ENCODE measurements around the gene TMEM131L. TPM values are rescaled to one million over a fixed set of nuclear protein-coding genes. Genes with fewer than 3 reads are reported as not detected.

The TMEM131L gene
- total RNA-seq, 1 donor, result 9.0 TPM

GRCh38 chr4:153638999-153639398, 172.8 kb downstream of the TMEM131L start:
- no peaks in the 10 kb centered on the region for H3K79me2 ChIP-seq (ENCODE audit: insufficient read depth, low read length)
- no peak overlapping the region for H2AFZ ChIP-seq (ENCODE audit: low read length)
- H3K4me2 ChIP-seq (ENCODE audit: insufficient read depth, low read length), result no peak overlapping the region
- no peaks in the 10 kb centered on the region for H3K9me3 ChIP-seq (ENCODE audit: low read depth, low read length)
- no peak overlapping the region for H3K27ac ChIP-seq (ENCODE audit: low read depth, low read length)
- peaks cover 10% of the 10 kb centered on the region for H3K36me3 ChIP-seq (ENCODE audit: insufficient read depth, low read length)
- no peak overlapping the region for H3K4me3 ChIP-seq (ENCODE audit: insufficient read depth, low read length)
- no peaks in the 10 kb centered on the region for H3K4me1 ChIP-seq (ENCODE audit: insufficient read depth, low read length)
- no peaks in the 10 kb centered on the region for H4K20me1 ChIP-seq (ENCODE audit: insufficient read depth, low read length)
- no peak for DNase-seq (ENCODE audit: insufficient read length, low spot score, missing footprints)
- H3K27me3 ChIP-seq (ENCODE audit: insufficient read depth, low read length), result no peaks in the 10 kb centered on the region
- no peak for TF ChIP-seq CTCF (IDR thresholded peaks at IDR 0.05; ENCODE audit: extremely low read depth, low read depth, low read length)

- H3K9me3 ChIP-seq (ENCODE audit: low read depth, low read length), result no peaks in the 10 kb centered on the region
- no peak overlapping the region for H3K27ac ChIP-seq (ENCODE audit: low read depth, low read length)
- H4K20me1 ChIP-seq (ENCODE audit: insufficient read depth, low read length), result no peaks in the 10 kb centered on the region
- no peak for DNase-seq (ENCODE audit: insufficient read length, low spot score, missing footprints)
- no peaks in the 10 kb centered on the region for H3K27me3 ChIP-seq (ENCODE audit: insufficient read depth, low read length)
- no peaks in the 10 kb centered on the region for H3K79me2 ChIP-seq (ENCODE audit: insufficient read depth, low read length)
- no peak overlapping the region for H3K4me2 ChIP-seq (ENCODE audit: insufficient read depth, low read length)
- no peak overlapping the region for H2AFZ ChIP-seq (ENCODE audit: low read length)
- H3K36me3 ChIP-seq (ENCODE audit: insufficient read depth, low read length), result peaks cover 6% of the 10 kb centered on the region
- H3K4me3 ChIP-seq (ENCODE audit: insufficient read depth, low read length), result no peak overlapping the region
- no peak for TF ChIP-seq CTCF (IDR thresholded peaks at IDR 0.05; ENCODE audit: extremely low read depth, low read depth, low read length)
- H3K4me1 ChIP-seq (ENCODE audit: insufficient read depth, low read length), result no peaks in the 10 kb centered on the region
These were observed 174.0 kb downstream of the TMEM131L start for GRCh38 chr4:153639833-153640802.

GRCh38 chr4:153641532-153641931, 175.4 kb downstream of the TMEM131L start:
- Histone ChIP-seq H4K20me1 (ENCODE audit: insufficient read depth, low read length) (no peaks in the 10 kb centered on the region), H3K4me2 (ENCODE audit: insufficient read depth, low read length) (no peak overlapping the region), H3K79me2 (ENCODE audit: insufficient read depth, low read length) (no peaks in the 10 kb centered on the region), H3K27me3 (ENCODE audit: insufficient read depth, low read length) (no peaks in the 10 kb centered on the region), H3K9me3 (ENCODE audit: low read depth, low read length) (no peaks in the 10 kb centered on the region), H3K4me1 (ENCODE audit: insufficient read depth, low read length) (no peaks in the 10 kb centered on the region), H3K36me3 (ENCODE audit: insufficient read depth, low read length) (peaks cover 6% of the 10 kb centered on the region), H3K4me3 (ENCODE audit: insufficient read depth, low read length) (no peak overlapping the region), H2AFZ (ENCODE audit: low read length) (no peak overlapping the region), H3K27ac (ENCODE audit: low read depth, low read length) (no peak overlapping the region)
- no peak for DNase-seq (ENCODE audit: insufficient read length, low spot score, missing footprints)
- TF ChIP-seq CTCF (IDR thresholded peaks at IDR 0.05; ENCODE audit: extremely low read depth, low read depth, low read length), result no peak
